ENCODE measurements around the gene TMEM9B. TPM values are rescaled to one million over a fixed set of nuclear protein-coding genes. Genes with fewer than 3 reads are reported as not detected.

Gene TMEM9B
- total and polyA plus RNA-seq, 8 donors = 12.8 to 39.4 (median 19.5) TPM

DNA sequence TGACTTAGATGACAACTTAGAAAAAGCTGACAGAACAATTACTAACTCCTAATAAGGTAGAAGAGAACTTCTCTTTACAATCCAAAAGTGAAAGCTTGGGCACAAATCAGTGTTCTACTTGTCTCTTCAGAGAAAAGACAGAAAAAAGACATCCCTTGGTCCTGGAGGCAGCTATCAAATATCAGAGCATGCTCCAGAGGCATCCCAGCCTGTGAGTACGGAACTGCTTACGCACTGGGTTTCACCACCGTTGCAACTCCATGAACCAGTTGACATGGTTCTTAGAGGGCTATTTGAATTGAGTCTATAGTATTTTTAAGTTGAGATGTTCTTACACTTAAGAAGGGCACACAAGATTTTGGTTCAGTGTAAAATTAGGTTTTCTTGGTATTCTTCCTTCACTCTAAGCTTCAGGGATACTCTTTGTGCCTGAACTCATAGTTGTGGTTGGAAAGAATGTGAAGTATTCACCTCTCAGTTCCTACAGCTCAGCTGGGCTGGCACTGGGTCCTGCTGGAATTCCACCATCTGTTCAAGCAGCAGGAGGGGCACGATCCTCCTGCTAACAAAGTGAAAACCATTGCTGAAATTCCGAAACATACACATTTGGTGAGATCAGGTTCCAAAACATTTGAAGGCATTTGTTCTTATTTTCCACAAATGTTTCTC, 47.0 kb downstream of the TMEM9B start:
- DNase-seq (no peak), FAIRE-seq (no peak), ATAC-seq (peak in 3 of 4 donors; percentile 24 to 71 (median 68))
- Histone ChIP-seq H3K4me1 (peaks cover 3 to 7% (median 5%) of the 10 kb centered on the region in 3 donors), H3K27ac (peak overlapping the region in 1 of 4 donors; percentile 2), H3K36me3 (peaks cover 0 to 37% (median 8%) of the 10 kb centered on the region in 3 donors), H3K4me3 (no peak overlapping the region), H3K9me3 (no peaks in the 10 kb centered on the region), H3K27me3 (no peaks in the 10 kb centered on the region)
- WGBS, 2 donors = 59 to 81% methylated on average over 5 of the region's 5 CpGs
- TF ChIP-seq, protein P1, sequence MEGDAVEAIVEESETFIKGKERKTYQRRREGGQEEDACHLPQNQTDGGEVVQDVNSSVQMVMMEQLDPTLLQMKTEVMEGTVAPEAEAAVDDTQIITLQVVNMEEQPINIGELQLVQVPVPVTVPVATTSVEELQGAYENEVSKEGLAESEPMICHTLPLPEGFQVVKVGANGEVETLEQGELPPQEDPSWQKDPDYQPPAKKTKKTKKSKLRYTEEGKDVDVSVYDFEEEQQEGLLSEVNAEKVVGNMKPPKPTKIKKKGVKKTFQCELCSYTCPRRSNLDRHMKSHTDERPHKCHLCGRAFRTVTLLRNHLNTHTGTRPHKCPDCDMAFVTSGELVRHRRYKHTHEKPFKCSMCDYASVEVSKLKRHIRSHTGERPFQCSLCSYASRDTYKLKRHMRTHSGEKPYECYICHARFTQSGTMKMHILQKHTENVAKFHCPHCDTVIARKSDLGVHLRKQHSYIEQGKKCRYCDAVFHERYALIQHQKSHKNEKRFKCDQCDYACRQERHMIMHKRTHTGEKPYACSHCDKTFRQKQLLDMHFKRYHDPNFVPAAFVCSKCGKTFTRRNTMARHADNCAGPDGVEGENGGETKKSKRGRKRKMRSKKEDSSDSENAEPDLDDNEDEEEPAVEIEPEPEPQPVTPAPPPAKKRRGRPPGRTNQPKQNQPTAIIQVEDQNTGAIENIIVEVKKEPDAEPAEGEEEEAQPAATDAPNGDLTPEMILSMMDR (IDR thresholded peaks at IDR 0.05) = no peak
- intact Hi-C loops (cut with DNase I) = no loop called here

DNA sequence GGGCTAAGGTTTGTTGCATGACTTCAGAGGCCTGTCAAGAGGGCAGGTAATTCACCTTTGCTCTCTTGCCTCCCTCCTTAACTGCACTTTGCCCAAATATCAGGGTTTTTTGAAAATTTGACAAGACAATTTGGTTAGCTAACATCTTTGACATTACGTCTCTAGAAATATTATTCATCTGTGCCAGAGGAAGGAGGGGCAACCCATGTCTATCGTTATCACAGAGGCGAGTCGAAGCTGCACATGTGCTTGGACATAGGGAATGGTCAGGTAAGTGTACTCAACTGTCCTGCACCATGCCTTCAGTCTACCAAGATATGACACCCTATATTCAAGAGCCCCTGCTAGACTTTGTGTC, 49.6 kb downstream of the TMEM9B start:
- H3K4me3 ChIP-seq = no peak overlapping the region
- H3K36me3 ChIP-seq = peaks cover 0 to 23% (median under 1%) of the 10 kb centered on the region in 3 donors
- TF ChIP-seq, protein P1 (IDR thresholded peaks at IDR 0.05) = no peak
- WGBS, 2 donors = 54 to 72% methylated on average over 4 of the region's 4 CpGs
- ATAC-seq (no peak), DNase-seq (no peak), FAIRE-seq (no peak)
- H3K27me3 ChIP-seq = no peaks in the 10 kb centered on the region
- H3K4me1 ChIP-seq = peaks cover 3 to 7% (median 5%) of the 10 kb centered on the region in 3 donors
- H3K27ac ChIP-seq = peak overlapping the region in 1 of 4 donors; percentile 53
- intact Hi-C loops (cut with DNase I) = no loop called here
- no peaks in the 10 kb centered on the region for H3K9me3 ChIP-seq

DNA sequence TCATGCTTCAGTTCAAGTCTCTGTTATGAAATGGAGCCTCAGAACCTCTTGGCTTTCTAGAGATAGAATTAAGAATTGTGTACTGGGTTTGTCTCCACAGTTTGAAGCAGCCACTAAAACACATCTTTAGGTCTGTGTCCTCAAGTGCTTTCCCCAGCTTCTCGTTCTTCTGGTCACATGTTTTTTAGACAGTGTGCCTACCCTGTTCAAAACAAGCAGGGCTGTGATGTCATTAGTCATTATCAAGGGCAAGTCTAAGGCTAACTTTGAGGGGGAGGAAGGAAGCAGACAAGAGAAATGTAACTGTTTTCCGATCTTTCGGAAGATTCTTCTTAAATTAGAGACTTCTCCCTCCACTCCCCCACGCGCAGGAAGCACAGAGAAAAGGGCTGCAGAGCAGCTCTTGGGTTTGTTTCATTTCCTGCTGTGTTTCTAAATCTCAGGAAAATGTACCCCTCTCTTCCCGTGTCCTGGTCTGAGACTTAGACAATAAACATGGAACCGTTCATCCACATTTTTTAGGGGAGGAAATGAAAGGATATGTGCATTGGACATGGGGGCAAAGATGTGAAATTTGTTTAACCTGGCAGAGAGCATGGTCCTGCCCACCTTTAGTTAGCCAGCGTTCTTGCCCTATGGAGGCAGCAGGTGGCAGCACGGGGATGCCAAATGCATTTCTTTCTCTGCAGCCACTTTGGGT, 50.1 kb downstream of the TMEM9B start:
- no peak for FAIRE-seq
- no peaks in the 10 kb centered on the region for H3K9me3 ChIP-seq
- DNase-seq = no peak
- no peak overlapping the region for H3K4me3 ChIP-seq
- H3K36me3 ChIP-seq = peaks cover 0 to 17% (median 0%) of the 10 kb centered on the region in 3 donors
- WGBS, 2 donors = 31 to 36% methylated on average over 9 of the region's 9 CpGs
- H3K27me3 ChIP-seq = no peaks in the 10 kb centered on the region
- peak in 1 of 4 donors; percentile 9 for ATAC-seq
- intact Hi-C loops (cut with DNase I) = no loop called here
- peaks cover 3 to 7% (median 5%) of the 10 kb centered on the region in 3 donors for H3K4me1 ChIP-seq
- TF ChIP-seq, protein P1 (IDR thresholded peaks at IDR 0.05) = peak in 3 of 4 donors; percentile 13 to 29 (median 18)
- peak overlapping the region in 2 of 4 donors; percentile 10 to 53 for H3K27ac ChIP-seq

DNA sequence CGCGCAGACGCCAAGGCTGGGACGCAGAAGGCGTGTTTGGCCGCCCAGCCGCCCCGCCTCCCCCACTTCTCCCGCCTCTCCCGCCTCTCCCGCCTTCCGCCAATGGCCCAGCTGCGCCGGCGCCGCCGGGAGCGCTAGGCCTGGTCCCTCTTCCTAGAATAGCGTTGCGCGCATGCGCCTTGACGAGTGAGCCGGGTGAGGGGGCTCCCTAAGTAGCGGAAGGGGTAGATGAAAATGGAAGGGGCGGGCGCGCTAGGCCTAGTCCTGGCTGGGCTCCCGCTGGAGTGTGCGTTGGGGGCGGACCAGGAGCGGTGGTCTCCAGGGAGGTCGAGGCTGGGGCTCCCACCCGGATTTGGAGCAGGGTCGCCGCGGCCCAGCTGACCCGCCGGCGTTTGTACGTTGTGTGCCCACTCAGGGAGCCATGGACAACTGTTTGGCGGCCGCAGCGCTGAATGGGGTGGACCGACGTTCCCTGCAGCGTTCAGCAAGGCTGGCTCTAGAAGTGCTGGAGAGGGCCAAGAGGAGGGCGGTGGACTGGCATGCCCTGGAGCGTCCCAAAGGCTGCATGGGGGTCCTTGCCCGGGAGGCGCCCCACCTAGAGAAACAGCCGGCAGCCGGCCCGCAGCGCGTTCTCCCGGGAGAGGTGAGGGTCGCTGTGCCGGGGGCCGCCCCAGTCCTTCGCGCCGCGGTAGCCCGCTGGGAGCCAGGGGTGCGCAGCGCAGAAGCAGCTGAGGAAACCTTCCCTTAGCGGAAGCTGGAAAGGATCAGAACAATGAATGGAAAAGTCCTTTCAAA, 53.0 kb downstream of the TMEM9B start, which contains the start of gene AKIP1:
Gene AKIP1 (plus strand): TSS at position 161 of the 795 bp plus-strand sequence. CDS start 261 bp downstream, at position 422.
- intact Hi-C loops (cut with DNase I) = no loop called here
- peak within 1 kb of the TSS; percentile 61 to 98 (median 74) for H3K4me3 ChIP-seq
- H3K36me3 ChIP-seq = no peaks in the 10 kb centered on the region
- no peaks in the 10 kb centered on the region for H3K9me3 ChIP-seq
- WGBS, 2 donors = 0 to 1% methylated on average over 53 to 62 of the region's 68 CpGs
- TF ChIP-seq, protein P1 (IDR thresholded peaks at IDR 0.05) = no peak
- ATAC-seq (peak; percentile 96 to 99 (median 98)), FAIRE-seq (no peak), DNase-seq (peak; percentile 92 to 99 (median 94))
- peaks cover 0 to 5% (median 3%) of the 10 kb centered on the region in 3 donors for H3K4me1 ChIP-seq
- H3K27me3 ChIP-seq = no peaks in the 10 kb centered on the region
- peak within 1 kb of the TSS; percentile 17 to 81 (median 64) for H3K27ac ChIP-seq

Data from pancreas (tissue), 10 donors.